GM19238 (cell line): ENCODE data around the gene CD84.
"Not testable (repeated sequence)": the region's sequence is repeated elsewhere in the genome, so short reads cannot be mapped to it uniquely, and the experiment has no call there.

ENCODE experiments used
- DNase-seq: peaks from one replicate; pipeline ENCODE4 v3.0.0; 2011; ENCODE audit warnings: low spot score; ENCODE audit not compliant: insufficient read length

CD84 gene

GRCh38 chr1:160517519-160517918, 61.8 kb downstream of the CD84 start:
- DNase-seq, result not testable (repeated sequence)

GRCh38 chr1:160515908-160516307, 63.4 kb downstream of the CD84 start:
- not testable (repeated sequence) for DNase-seq

GRCh38 chr1:160504651-160505050, 74.6 kb downstream of the CD84 start:
- DNase-seq, result no peak

DNA sequence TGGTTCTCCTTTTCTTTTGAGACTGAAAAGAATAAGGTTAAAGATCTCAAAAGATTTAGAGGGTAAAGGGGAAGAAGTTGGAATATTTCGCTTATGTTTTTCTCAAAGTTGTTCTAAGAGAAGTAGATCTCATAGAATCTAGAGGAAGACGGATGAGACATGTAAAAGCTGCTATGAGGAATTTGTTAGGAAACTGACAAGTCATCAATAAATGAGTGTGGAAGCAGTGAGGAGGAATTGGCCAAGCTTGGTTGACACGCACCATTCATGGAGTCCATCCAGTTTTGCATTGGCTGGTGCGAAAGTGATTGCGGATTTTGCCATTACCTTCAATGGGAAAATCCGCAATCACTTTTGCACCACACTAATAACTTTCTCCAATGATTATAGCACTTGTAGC, 76.2 kb downstream of the CD84 start:
- no peak for DNase-seq

DNA sequence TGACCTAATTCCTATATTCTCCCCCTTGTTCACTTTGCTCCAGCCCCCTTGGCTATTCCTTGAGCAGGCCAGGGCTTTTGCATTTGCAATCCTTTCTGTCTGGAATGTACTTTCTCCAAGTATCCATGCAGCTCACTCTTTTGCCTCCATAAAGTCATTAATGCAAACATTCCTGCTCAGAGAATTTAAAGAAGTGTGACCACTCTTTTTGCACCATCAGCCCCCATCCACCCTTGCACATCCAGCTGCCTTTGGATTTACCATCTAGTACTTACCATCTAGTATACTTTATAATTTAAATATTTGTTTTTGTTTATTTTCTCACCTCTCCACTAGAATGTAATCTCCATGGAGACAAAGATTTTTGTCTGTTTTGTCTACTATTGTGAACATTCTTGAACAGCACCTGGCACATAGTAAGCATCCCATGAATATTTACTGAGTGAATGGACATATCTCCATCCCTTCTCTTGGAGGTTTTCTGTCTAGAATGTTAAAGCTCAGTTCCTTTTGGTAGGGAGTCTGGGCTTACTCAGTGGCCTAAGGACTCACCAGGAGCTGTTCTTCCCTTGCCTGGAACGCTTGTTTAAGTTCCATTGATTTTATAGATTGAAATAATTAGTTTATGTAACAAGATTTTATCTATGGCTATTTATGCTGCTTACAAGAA, 78.8 kb downstream of the CD84 start:
- DNase-seq, result no peak

DNA sequence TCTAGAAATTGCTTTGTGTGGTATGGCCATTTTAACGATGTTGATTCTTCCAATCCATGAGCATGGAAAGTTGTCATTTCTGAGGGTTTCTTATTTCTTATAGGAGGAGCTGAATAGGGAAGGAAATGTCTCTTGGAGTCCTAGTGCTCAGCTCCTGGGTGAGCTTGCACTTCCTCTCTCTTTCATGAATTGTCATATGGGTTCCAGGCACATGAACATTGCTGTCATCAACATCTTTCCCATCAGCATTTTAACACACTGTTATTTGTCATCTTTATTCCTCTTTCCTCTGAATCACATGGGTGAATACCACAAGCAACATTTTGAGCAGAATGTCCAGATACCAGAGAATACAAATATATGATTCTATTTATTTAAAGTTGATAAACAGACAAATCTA, 79.7 kb downstream of the CD84 start:
- DNase-seq, result no peak

- DNase-seq, result not testable (repeated sequence)
These were observed 80.8 kb downstream of the CD84 start for GRCh38 chr1:160498301-160499065.

DNA sequence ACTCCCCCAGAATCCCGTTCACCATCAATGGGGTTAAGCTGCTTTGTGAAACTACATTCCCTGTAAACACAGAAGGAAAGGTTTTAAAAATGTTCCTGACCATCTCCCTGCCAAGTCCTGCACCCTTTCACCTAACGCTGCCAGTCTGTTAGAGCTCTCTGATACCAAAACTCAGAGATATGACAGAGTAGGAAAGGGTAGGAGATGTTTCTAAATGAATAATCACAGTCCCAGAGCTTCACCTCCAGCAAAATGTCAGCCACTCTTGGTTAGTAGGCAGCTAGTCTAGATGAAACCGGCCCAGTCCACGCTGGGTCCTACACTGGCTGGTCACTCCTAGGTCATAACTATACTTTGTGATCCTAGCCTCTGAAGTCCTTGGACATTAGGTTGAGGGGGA, 83.0 kb downstream of the CD84 start:
- DNase-seq, result no peak

- DNase-seq, result no peak
These were observed 84.7 kb downstream of the CD84 start for GRCh38 chr1:160494620-160495019.

GRCh38 chr1:160492617-160493016, 86.7 kb downstream of the CD84 start:
- DNase-seq, result no peak

- no peak for DNase-seq
These were observed 87.3 kb downstream of the CD84 start for GRCh38 chr1:160491981-160492380.
